Lung (tissue), 12 donors: Measurements from ENCODE around the gene ACOT7. TPM values are rescaled to one million over a fixed set of nuclear protein-coding genes. Genes with fewer than 3 reads are reported as not detected.

Experiments used
- ATAC-seq: fragments of 200-7000 bp; cut with Tn5 transposase; one replicate; pipeline ENCODE4 v1.9.1; 2020; ENCODE audit warnings: moderate number of reproducible peaks; ENCODE audit not compliant: insufficient read depth, low FRiP score
- DNase-seq, 3 donors: peaks; one replicate each; pipeline ENCODE4 v3.0.0-alpha.2; 2013 to 2017
- H3K27ac ChIP-seq, 2 donors: one replicate each; pipeline ENCODE4 v1.5.1; 2013; ENCODE audit warnings: mild to moderate bottlenecking in 2 of 2, moderate library complexity in 2 of 2, control low read depth in 1 of 2, inconsistent platforms in 1 of 2, low read depth in 1 of 2, low read length in 1 of 2
- H3K27me3 ChIP-seq, 3 donors: one replicate each; pipeline ENCODE4 v1.5.1; 2013; ENCODE audit warnings: low read length in 2 of 3; ENCODE audit not compliant: control insufficient read depth in 3 of 3, insufficient read depth in 3 of 3
- H3K36me3 ChIP-seq, 4 donors: one replicate each; pipeline ENCODE4 v1.5.1; 2013; ENCODE audit warnings: low read length in 4 of 4, mild to moderate bottlenecking in 1 of 4, moderate library complexity in 1 of 4; ENCODE audit not compliant: control insufficient read depth in 4 of 4, insufficient read depth in 4 of 4
- H3K4me1 ChIP-seq, 5 donors: one replicate each; pipeline ENCODE4 v1.5.1; 2013; ENCODE audit warnings: low read length in 5 of 5, mild to moderate bottlenecking in 2 of 5, moderate library complexity in 1 of 5; ENCODE audit not compliant: control insufficient read depth in 5 of 5, insufficient read depth in 5 of 5
- H3K4me3 ChIP-seq: one replicate; pipeline ENCODE4 v1.5.1; 2013; ENCODE audit warnings: mild to moderate bottlenecking, control low read depth, moderate library complexity
- H3K9ac ChIP-seq, 2 donors: one replicate each; pipeline ENCODE4 v1.5.1; 2013; ENCODE audit warnings: low read length in 2 of 2, control low read depth in 1 of 2; ENCODE audit not compliant: insufficient read depth in 1 of 2
- H3K9me3 ChIP-seq, 4 donors: one replicate each; pipeline ENCODE4 v1.5.1; 2013; ENCODE audit warnings: low read length in 3 of 4, mild to moderate bottlenecking in 1 of 4, moderate library complexity in 1 of 4; ENCODE audit not compliant: control insufficient read depth in 4 of 4, insufficient read depth in 3 of 4
- WGBS, 2 donors: extraction: QIAGEN DNeasy Blood & Tissue Kit; methylation state at CpG; one replicate each; pipeline ENCODE4 v1.1.7; 2013; 5-methylcytosine and 5-hydroxymethylcytosine counted together
- polyA plus RNA-seq, 2 donors: library from polyadenylated mRNA; stranded (reverse); fragments of 200-250 nt; gene quantifications; one replicate each; pipeline ENCODE4 v1.2.1, GENCODE V29; 2013
- total RNA-seq, 2 donors: library from RNA; depleted of rRNA in 1 of 2; stranded (reverse); fragments of >200 nt in 1 of 2; gene quantifications; one replicate each; pipeline ENCODE4 v1.2.1, GENCODE V29; 2014 to 2021
- TF ChIP-seq, protein P1 (sequence below): IDR thresholded peaks from 2 replicates; pipeline ENCODE4 v1.5.1; 2012; ENCODE audit warnings: mild to moderate bottlenecking; ENCODE audit errors: control extremely low read depth, extremely low read depth
- donor health status: control.
- donor health status: control.
- donor health status: Bipolar disorder and iron deficiency.
- donor health status: healthy.
- donor health status: DM: yes; HTN: yes; CAD: no.

Gene ACOT7
- total and polyA plus RNA-seq, 4 donors, result 8.8 to 37.4 (median 23.1) TPM

DNA sequence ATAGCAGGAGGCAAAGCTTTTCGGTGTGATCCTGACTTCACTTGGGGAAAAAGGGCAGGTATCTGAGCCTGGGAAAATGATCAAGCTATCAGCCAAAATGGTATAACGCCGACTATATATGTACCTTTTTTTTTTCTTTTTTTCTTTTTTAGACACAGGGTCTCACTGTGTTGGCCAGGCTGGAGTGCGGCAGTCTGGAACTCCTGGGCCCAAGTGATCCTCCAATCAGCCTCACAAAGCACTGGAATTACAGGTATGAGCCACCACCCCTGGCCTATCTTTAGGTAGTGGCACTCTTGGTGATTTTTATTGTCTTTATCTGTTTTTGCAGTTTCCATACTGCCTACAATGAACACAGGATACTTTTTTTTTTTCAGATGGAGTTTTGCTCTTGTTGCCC, 156.5 kb downstream of the ACOT7 start:
- no peak overlapping the region for H3K4me3 ChIP-seq
- peaks cover 0 to 2% (median 0%) of the 10 kb centered on the region in 4 donors for H3K9me3 ChIP-seq
- H3K4me1 ChIP-seq, result peaks cover 2 to 21% (median 6%) of the 10 kb centered on the region in 5 donors
- peaks cover 11 to 31% (median 22%) of the 10 kb centered on the region in 3 donors for H3K27me3 ChIP-seq
- 95 to 99% methylated on average over 4 of the region's 4 CpGs for whole genome bisulfite sequencing, 2 donors
- H3K9ac ChIP-seq, result no peak overlapping the region
- no peak for DNase-seq
- TF ChIP-seq, protein P1, sequence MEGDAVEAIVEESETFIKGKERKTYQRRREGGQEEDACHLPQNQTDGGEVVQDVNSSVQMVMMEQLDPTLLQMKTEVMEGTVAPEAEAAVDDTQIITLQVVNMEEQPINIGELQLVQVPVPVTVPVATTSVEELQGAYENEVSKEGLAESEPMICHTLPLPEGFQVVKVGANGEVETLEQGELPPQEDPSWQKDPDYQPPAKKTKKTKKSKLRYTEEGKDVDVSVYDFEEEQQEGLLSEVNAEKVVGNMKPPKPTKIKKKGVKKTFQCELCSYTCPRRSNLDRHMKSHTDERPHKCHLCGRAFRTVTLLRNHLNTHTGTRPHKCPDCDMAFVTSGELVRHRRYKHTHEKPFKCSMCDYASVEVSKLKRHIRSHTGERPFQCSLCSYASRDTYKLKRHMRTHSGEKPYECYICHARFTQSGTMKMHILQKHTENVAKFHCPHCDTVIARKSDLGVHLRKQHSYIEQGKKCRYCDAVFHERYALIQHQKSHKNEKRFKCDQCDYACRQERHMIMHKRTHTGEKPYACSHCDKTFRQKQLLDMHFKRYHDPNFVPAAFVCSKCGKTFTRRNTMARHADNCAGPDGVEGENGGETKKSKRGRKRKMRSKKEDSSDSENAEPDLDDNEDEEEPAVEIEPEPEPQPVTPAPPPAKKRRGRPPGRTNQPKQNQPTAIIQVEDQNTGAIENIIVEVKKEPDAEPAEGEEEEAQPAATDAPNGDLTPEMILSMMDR, result no peak
- no peak overlapping the region for H3K27ac ChIP-seq
- peaks cover 3 to 8% (median 7%) of the 10 kb centered on the region in 4 donors for H3K36me3 ChIP-seq
- ATAC-seq, result no peak

DNA sequence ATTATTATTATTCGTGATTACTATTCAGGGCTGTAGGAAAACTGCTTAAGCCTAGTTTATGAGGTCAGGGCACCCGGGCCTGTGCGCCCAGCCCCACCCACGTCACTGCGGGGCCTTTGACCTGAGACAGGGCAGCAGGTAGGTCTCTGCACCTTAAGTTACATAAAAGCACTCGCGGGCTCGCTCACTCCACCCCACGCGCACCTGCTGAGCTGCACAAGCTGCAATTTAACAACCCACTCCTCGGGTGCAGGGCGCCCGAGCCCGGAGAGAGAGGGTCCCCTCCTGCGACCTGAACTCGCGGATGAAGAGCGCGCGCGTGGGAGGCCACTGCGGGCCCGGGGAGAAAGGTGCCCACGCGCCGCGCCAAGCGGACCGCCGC, 158.3 kb downstream of the ACOT7 start:
- peak overlapping the region; percentile 94 for H3K4me3 ChIP-seq
- peaks cover 0 to 2% (median 0%) of the 10 kb centered on the region in 4 donors for H3K9me3 ChIP-seq
- no peak for DNase-seq
- H3K4me1 ChIP-seq, result peaks cover 0 to 13% (median 6%) of the 10 kb centered on the region in 5 donors
- H3K27me3 ChIP-seq, result peaks cover 2 to 16% (median 7%) of the 10 kb centered on the region in 3 donors
- TF ChIP-seq, protein P1, result no peak
- H3K36me3 ChIP-seq, result peaks cover 4 to 16% (median 12%) of the 10 kb centered on the region in 4 donors
- H3K27ac ChIP-seq, result peak overlapping the region in 1 of 2 donors; percentile 86
- WGBS, 2 donors, result 0 to 1% methylated on average over 28 to 30 of the region's 30 CpGs
- H3K9ac ChIP-seq, result peak overlapping the region; percentile 28 to 50
- no peak for ATAC-seq

DNA sequence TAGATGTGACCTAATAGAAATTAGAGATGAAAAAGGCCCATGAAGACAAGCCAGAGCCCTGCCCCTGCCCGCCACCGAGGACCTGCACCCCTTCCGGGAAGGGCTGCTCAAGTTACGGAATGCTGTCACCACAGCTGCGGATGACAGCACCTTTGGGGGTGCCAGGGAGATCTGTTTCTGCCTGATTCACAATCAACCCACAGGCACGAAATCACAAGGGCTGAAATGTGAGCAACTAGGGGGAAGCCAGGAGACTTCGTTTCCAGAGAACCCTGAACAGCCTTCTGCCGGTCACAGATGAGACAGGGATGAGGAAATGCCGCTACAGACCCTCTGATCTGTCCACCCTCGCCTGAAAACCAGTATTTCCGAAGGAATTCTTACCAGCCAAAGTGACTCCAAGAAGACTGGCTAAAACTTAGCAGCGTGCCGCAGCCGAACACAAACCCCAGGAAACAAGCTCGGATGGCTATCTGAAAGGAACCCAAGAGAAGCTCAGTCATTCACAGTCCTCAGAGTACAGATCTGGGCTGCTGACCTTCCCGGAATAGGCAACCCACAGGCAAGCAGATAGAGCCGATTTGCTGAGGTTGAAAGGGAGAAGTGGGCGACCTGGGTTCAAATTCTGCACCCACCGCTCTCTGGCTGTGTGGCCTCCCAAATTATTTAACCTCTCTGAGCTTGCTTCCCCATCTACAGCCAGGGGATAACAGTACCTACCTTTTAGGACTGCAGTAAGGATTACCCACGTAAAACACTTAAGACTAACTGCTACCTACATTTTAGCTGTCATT, 158.9 kb downstream of the ACOT7 start:
- ATAC-seq (no peak), DNase-seq (no peak)
- Histone ChIP-seq H3K4me3 (peak overlapping the region; percentile 94), H3K36me3 (peaks cover 9 to 19% (median 14%) of the 10 kb centered on the region in 4 donors), H3K9ac (peak overlapping the region; percentile 28 to 50), H3K27ac (no peak overlapping the region), H3K9me3 (no peaks in the 10 kb centered on the region), H3K27me3 (peaks cover 0 to 11% (median 6%) of the 10 kb centered on the region in 3 donors), H3K4me1 (peaks cover 0 to 13% (median 6%) of the 10 kb centered on the region in 5 donors)
- TF ChIP-seq, protein P1, result no peak
- 58 to 69% methylated on average over 20 of the region's 20 CpGs for WGBS, 2 donors
